Amygdala (tissue), 56 donors: ENCODE measurements around the gene EGF.
"Not testable (repeated sequence)": the region's sequence is repeated elsewhere in the genome, so short reads cannot be mapped to it uniquely, and the experiment has no call there.

ENCODE experiments used
- DNase-seq, 56 donors: peaks; one replicate each; lab custom pipeline; 2025; lab: John Stamatoyannopoulos, UW

Gene EGF

DNA sequence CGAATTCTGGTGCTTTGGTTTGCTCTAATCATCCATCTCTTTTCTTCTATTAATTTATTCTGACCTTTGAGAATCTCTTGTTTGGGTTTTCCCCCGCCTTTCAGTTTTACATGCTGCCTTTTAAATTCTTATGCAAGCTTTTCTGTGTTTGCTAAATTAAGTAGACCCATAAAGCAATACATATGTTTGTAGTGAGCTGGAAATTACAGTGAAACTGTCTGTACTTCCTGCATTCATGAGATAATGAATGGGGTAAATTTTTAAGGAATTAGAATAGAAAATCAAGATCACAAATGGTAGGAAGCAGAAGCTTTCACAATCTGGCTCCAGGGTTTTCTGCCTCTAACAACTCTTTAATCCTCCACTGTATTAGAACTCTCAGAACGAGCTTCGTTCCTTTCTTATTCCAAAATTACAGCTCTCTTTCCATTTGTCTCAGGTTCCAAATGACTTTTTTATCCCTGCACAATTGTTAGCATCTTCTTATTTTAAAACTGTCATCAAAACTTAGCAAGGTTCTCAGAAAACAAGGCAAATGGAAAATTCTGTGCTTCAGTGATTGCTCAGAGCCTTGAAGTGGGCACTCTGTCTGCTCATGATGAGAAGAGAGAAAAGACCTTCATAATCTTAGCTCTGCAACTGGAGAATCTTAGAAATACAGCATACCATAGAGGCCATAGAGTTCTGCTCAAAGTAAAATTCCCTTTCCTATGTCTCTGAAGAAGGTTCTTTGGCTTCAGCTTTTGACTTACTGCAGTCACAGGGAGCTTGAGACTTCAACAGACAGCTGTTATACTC, 108.2 kb downstream of the EGF start:
- no peak for DNase-seq

DNA sequence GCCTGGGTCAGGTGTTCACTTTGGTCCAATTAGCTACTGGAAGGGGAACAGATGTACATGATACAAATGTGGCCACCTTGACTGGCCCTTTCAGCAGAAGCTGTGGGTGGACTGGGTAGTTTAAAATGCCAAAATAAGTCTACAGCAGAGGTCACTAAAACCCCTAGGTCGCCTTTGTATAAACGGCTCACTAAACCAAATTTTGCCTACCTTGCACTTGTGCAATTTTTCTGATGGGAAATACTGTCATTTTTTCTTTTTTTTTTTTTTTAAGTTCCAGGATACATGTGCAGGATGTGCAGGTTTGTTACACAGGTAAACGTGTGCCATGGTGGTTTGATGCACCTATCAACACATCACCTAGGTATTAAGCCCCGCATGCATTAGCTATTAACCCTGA, 109.8 kb downstream of the EGF start:
- no peak for DNase-seq

DNA sequence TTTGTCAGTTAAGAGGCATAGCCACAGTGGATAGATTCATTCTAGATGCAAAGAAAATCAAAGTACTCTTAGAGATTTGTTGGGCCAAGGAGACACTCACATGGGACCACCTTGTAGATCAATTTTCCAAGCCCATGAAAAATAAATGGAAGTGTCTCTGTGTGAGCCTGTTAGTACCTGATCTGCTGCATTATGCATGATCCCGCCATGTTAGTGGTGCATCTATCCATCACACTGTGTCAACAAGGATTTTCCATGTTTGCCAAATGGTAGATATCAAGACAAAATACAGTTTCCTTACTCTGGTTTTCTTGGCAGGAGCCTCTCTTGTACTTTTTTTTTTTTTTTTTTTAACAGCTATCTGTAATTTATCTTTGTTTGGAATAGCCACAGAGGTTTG, 112.4 kb downstream of the EGF start:
- DNase-seq: no peak

DNA sequence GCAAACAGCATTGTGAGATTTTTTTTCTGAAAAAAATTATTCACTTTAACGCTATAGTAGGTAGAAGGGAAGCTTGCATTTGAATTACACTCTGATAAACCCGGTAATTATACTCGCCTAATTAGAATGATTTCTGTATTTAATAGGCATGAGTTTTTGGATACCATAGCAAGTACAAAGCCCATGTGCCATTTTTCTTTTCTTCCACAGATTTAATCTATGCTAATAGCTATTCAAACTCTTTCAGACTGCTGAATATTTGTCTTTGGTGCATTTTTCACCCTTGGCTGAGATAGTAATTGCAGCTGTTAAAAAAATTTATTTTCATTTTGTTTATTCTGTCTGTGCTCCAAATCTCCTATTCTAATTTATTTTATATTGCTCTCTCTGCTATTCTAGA, 113.0 kb downstream of the EGF start:
- no peak for DNase-seq

DNA sequence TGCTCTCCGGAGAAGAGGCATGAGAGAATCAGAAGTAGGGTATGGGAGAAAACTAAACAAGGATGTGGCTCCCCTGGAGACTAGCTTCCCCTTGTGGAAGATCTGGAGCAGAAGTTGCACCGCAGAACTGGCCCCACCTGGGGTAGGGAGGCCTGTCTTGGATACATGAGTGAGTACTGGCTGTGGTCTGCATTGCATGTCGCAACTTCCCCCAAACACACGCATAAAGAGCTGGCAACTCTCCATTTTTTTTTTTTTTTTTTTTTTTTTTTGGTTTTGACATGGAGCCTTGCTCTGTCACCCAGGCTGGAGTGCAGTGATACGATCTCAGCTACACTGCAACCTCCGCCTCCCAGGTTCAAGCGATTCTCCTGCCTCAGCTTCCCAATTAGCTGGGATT, 119.9 kb downstream of the EGF start:
- DNase-seq: no peak

DNA sequence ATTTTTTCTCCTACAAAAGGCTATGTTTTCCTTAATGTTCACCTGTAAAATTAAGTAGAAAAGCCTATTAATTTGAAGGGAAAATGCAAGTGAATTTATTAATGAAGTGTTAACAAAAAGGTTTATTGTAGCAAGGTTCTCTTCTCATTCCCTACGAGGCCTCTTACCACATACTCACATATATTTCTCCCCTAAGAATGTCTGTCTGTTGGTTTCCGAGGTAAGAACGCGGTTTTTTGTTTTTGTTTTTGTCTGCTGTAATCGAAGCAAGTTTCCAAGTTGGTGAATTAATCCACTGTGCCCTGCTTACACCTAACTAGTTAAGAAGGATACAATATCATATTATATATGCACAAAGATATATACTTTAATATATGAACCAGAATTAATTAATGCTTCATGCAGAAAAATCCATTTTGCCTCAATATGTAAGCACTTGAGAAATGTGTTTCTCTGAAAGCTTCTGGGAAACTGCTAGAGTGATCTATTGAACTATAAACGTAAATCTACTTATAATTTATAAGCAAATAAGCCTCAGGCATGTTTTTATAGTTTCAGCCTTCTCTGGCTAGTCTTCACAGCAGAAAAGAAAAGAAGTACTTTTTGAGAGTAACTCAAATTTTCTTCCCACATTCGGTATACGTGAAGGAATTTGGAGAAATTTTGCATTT, 120.8 kb downstream of the EGF start:
- no peak for DNase-seq

DNA sequence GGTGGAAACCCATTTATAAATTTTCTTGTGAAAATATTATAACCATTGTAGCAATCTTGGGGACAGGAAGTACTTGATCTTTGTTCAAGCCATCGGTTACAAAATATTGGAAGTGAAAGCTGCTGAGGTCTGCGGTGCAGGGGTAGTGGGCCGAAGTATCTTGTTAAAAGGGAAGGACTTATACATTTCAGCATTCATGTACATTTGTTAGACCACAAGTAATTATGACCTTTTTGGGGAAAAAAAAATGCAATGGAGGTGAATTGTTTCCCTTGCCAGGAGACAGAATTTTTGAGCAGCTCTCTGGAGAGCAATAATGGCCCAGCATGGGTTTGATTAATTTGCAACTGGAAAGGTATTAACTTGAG, 121.3 kb downstream of the EGF start:
- no peak for DNase-seq

DNA sequence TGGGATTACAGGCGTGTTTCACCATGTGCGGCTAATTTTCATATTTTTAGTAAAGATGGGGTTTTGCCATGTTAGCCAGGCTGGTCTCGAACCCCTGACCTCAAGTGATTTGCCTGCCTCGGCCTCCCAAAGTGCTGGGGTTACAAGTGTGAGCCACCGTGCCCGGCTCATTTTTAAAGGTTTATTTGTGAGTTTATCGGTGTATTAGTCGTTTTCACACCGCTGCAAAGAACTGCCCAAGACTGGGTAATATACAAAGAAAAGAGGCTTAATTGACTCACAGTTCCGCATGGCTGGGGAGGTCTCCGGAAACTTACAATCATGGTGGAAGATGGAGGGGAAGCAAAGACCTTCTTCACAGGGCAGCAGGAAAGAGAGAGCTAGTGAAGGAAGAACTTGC, 126.5 kb downstream of the EGF start:
- DNase-seq: not testable (repeated sequence)

DNA sequence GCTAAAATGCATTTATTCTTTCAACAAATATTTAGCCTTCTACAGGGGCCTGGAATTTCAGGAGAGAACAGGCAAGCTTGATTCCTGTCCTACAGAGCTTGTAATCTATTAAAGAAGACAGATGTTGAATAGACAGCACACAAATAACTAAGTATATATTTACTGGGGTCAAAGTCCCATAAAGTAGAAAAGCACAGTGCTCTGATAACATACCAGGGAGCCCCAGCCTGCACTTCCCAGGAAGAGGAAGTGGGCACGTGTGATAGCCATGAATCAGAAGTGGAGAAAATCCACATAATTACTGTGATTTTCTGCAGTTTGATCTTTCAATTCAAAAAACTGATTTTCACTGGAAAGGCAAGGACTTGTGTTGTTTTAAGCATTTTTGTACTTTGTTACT, 129.1 kb downstream of the EGF start:
- no peak for DNase-seq

DNA sequence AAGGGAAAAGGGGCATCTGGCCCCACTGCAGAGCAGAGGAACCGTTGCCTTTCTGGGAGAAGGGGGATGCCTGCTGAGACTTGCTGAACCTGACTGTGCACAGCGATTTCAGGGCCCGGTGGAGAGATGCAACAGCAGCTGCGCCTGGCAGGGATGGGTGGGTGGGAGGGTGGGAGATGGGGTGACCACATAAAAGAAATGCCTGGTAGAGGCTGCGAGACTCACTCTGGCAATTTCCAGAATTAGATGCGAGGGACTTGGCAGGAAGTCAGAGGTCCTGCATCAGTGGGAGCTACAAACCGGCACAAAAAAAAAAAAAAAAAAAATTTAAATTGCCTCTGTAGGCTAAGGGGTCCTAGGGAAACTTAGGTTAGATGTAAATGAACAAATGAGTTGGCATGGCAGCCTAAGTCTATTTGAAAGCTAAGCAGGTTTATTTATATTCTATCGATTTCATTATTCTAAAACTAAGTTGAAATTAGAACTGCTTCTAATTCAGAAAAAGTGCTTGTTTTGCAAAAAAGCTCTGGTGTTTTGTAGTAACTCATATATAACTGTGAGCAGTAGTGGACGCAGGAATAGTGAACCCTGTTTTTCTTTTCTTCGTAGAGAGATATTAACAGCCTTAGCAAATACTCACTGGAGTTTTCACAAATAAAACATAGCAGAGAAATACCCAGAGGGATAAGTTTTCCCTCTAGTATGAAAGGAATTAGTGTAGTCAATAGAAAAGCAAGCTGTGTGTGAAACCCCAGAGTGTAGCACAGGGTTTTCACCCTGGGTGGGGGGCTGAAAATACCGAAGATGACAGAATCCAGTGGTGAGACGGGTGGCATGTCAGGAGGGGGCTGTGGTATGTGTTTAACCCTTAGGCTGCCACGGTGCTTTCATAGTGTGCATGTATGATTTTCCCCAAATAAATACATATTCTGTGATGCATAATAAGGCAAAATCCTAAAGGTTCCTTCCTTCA, 130.1 kb downstream of the EGF start:
- peak in 2 of 56 donors; percentile 9 to 13 for DNase-seq

DNA sequence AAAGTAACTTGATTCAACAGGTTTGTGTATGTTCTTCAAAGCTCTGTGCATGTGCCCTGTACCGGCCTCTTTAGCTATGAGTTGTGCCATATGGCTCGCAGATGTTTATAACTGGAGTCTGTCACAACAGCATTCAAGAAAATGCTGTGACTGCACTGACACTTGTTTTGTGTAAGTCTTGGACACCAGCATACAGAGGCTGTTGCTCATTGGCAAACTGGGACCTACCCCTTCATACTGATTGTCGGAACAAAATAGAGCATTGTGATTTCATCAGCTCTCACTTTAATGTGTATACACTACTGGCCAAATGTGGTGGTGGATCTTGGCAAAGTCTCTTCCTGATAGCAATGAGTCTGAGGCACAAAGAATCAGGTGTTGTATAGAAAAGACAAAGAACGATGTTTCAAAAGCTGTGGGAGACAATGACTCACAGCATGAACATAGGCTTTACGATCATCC, 133.9 kb downstream of the EGF start:
- peak in 6 of 56 donors; percentile 6 to 28 (median 22) for DNase-seq

DNA sequence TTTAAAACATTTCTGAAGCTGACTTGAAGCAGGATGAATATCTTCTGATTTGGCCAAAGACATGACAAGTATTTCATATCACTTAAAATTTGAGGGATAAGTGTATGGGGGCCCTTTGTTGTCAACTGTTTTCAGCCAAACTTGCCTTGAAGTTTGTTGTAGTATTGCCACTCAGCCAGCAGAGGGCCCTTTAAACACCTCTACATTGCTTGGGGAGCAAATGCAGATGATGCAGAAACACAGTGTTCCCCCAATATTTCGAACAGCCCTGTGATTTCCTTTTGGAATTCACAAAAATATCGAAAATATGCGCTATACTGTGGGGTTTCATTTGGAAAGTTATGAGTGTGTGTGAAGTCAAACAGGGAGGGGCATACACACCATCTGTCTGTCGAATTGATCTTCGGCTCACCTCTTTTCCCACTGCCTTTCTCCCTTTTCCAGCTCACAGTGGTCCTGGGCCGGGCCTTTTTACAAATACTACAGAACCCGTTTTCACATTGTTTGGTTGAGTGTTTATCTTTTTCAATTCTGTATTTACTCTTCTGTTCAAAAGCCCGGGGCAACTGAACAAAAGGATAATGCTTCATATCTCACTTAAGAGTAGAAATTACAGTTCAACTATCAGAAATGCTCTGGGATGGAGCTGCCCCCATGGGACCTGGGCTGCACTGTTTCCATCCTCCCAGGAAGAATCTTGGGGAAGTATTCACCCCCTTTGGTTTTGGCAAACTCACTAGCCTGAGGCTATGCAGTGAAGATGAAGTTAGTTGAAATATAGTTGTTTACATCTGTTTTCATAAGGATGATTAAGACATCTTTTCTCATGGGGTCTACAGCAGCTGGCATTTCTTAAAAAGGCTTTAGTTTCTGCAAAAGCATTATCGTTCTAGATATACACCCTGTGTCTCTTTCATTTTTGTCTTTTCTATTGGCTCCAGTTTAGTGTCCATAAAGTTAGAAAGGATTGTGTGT, 137.6 kb downstream of the EGF start:
- peak in 31 of 56 donors; percentile 3 to 75 (median 18) for DNase-seq

DNA sequence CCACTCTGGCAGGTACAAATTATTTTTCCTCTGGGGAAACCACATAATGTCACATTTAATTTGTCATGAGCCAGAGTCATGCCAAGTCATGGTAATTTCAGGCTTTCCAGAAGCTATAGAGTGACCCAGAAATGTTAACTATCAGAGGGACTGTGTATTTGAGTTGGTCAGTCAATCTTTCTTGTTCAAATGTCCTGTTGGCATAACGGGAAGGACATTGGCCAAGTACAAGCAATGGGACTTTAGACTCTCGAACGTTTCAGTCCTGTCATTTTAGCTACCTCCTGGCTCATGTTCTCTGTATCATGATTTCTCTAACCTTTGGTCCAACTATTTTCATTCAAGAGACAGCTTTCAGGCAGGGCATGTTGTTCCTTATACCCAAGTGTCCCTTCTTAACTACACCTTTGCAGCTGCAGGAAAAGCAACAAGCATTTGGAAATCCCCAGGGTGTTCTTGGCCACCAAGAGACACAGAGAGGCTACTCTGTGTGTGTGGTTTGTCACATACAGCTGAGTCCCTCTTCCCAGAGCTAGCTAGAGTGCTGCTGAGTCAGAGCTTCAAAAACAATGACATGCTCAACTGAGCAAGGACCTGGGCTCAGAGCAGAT, 142.6 kb downstream of the EGF start:
- peak in 15 of 56 donors; percentile 1 to 50 (median 10) for DNase-seq

DNA sequence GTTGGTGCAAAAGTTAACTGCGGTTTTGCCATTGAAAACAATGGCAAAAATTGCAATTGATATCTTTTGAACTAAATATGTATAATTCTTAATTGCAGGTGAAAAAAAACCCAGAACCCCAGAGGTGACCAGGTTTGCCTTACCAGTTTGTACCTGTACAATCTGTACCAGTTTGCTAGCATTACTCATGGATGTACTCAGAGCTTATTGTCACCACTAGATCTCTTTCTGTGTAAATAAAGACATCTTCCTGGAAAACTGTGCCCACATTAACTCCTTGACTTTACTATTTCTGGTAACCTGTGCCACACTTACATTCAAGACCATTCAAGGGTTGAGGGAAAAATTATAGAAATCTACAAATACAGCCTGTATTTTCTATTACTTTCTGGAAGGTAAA, 146.0 kb downstream of the EGF start:
- DNase-seq: no peak

DNA sequence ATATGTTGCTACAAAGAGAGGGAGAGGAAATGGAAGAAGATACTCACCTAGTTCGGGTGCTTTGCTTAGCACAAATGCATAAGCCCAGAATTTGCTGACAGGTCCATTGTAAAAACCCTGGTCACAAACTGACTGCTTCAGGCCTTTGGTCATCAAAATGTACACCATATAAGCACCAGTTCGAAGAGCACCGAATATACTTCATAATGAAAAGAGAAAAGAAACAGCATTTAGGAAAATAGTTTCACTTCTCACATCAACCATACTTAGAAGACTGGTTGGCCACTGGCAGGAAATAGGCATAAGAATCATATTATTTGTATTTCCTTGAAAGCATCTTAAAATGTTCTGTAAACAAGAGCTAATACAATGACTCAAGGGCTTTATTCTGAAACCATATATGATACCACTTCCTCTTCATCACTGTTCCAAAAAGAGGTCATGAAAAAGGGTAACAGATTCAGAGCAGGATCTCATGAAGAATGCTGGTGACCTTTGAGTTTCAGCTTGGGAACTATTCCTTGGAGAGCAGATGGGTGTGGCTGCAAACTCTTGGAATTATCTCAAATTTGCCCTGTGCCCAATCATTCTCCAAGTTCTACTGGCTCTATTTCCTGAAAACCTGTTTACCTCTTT, 147.0 kb downstream of the EGF start:
- DNase-seq: no peak

DNA sequence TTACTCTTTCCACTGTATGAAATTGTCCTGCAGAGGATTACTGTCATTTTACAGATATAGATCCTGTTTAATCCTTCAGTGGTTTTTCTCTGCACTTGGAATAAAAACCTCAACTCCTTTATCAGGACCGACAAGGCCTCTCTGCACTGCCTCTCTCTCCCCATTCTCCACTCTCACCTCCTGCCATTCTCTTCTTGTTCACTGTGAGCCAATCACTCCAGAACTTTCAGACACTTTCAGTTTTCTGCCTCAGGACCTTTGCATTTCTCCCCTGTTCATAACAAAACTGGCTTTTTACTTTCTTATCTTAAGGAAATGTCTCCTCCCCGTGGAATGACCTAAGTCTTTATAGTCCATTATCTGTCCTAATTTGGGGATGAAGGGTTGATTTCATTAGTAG, 148.4 kb downstream of the EGF start:
- DNase-seq: no peak
